Heart left ventricle (tissue), 16 donors: Measurements from ENCODE around the gene FMO2. TPM values are rescaled to one million over a fixed set of nuclear protein-coding genes. Genes with fewer than 3 reads are reported as not detected.

Source experiments
- ATAC-seq, 4 donors: fragments of 200-7000 bp; cut with Tn5 transposase; one replicate each; pipeline ENCODE4 v1.9.1; 2020 to 2022; ENCODE audit warnings: moderate library complexity in 4 of 4, mild to moderate bottlenecking in 3 of 4, moderate number of reproducible peaks in 1 of 4
- DNase-seq, 5 donors: peaks; one replicate each; pipeline ENCODE4 v3.0.0-alpha.2; 2020
- H3K27ac ChIP-seq, 12 donors: fragments of 200-600 bp; sonication (generic) in 4 of 12; one replicate each; pipeline versions ENCODE4 v1.5.0 to v1.8.0; 2016 to 2022; ENCODE audit warnings: mild to moderate bottlenecking in 2 of 12
- H3K27me3 ChIP-seq, 9 donors: fragments of 200-600 bp; sonication (generic) in 2 of 9; one replicate each; pipeline versions ENCODE4 v1.5.1 to v1.8.0; 2016 to 2022; ENCODE audit warnings: mild to moderate bottlenecking in 3 of 9
- H3K36me3 ChIP-seq, 9 donors: fragments of 200-600 bp; sonication (generic) in 2 of 9; one replicate each; pipeline versions ENCODE4 v1.5.0 to v1.8.0; 2018 to 2022; ENCODE audit warnings: mild to moderate bottlenecking in 2 of 9
- H3K4me1 ChIP-seq, 12 donors: fragments of 200-600 bp; sonication (generic) in 4 of 12; one replicate each; pipeline versions ENCODE4 v1.5.0 to v1.8.0; 2016 to 2022; ENCODE audit warnings: mild to moderate bottlenecking in 3 of 12
- H3K4me3 ChIP-seq, 12 donors: fragments of 200-600 bp; sonication (generic) in 4 of 12; one replicate each; pipeline versions ENCODE4 v1.5.0 to v1.8.0; 2017 to 2022; ENCODE audit warnings: mild to moderate bottlenecking in 9 of 12, moderate library complexity in 4 of 12
- H3K9me3 ChIP-seq, 12 donors: fragments of 200-600 bp; sonication (generic) in 4 of 12; one replicate each; pipeline versions ENCODE4 v1.5.0 to v1.8.0; 2016 to 2022; ENCODE audit warnings: mild to moderate bottlenecking in 1 of 12
- CTCF ChIP-seq, 12 donors: fragments of 200-600 bp; sonication (generic) in 4 of 12; IDR thresholded peaks; one replicate each; pipeline versions ENCODE4 v1.5.0 to v1.8.0; 2018 to 2022; ENCODE audit warnings: antibody characterized with exemption in 12 of 12, mild to moderate bottlenecking in 5 of 12
- POLR2A ChIP-seq, 2 donors: fragments of 450-650 bp; IDR thresholded peaks; one replicate each; pipeline ENCODE4 v1.6.1; 2017; ENCODE audit warnings: antibody characterized with exemption in 2 of 2, mild to moderate bottlenecking in 2 of 2, moderate library complexity in 2 of 2
- WGBS, 4 donors: extraction: QIAGEN DNeasy Blood & Tissue Kit in 2 of 4; methylation state at CpG; one replicate each; pipeline versions ENCODE4 v1.1.5 to v1.1.7; 2013 to 2018; 5-methylcytosine and 5-hydroxymethylcytosine counted together
- intact Hi-C, 10 donors: fragments of 100-400 bp; cut with DNase I; formaldehyde crosslinking; loops; one replicate each; pipeline versions ENCODE4 v1.11.1 to v1.14.2; 2022
- polyA plus RNA-seq, 2 donors: library from polyadenylated mRNA; stranded (reverse); fragments of 200-250 nt; gene quantifications; one replicate each; pipeline ENCODE4 v1.2.3, GENCODE V29; 2013
- total RNA-seq, 9 donors: library from RNA; depleted of rRNA in 2 of 9; stranded (reverse); fragments of >200 nt in 2 of 9; fragmentation: NEBNext Ultra II Directional in 3 of 9; extraction: Animal tissue kit (Norgen Biotek cat#: 25700) in 3 of 9; gene quantifications; one replicate each; pipeline versions ENCODE4 v1.1.0 to v1.2.4, GENCODE V29; 2016 to 2023
- donor health status: ischemic (EF 13 %, LVEDD 7.1; RV severe dilation, severe dysfunction).
- donor health status: healthy with polysubstance abuse.
- donor health status: DM: no; HTN: yes; CAD: no.
- donor health status: DM: no; HTN: no; CAD: no.
- donor health status: ischemic (EF 25% LVEDD 6.9; RV normal size, moderate dysfunction).
- donor health status: ischemic (EF 25% LVEDD 5.7; RV mildly dilated, moderate dysfunction).
- donor health status: healthy.
- donor health status: DM: yes; HTN: yes; CAD: no.
- donor health status: ischemic (EF 35%, LVEDD 5.7; RV mildly dilated, moderate dysfunction).
- donor health status: nonischemic (EF 11% LVEDD 7.7; RV severe dilation, severe dysfunction).
- donor health status: DM: yes; HTN: yes; CAD: no.
- donor health status: PGD.
- donor health status: ischemic (EF 29% LVEDD 5.4; RV normal size, mild dysfunction).
- donor health status: nonischemic (EF 23%, LVEDD 6.1; RV moderate dilation, normal function).

Gene FMO2
- total and polyA plus RNA-seq, 11 donors: 7.5 to 65.6 (median 28.6) TPM

DNA sequence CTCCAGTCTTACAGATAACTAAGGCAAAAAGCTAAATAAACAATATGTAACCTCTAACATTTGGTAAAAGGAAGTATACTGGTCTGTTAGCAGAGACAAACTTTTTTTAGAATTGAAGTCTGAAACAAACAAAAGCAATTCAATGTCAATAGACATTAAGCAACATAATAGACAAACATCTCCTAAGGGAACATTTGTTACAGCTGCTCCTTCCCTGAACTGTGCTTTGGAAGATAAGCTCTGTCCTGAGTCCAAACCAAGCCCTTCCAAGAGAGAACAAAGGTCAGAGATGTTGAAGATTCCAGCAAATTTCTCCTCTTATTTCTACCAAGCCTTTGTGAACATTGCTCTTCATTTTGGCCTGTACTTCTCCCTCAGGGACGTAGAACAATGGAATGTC, 25.3 kb downstream of the FMO2 start:
- DNase-seq: peak in 1 of 5 donors; percentile 25
- 32 to 52% (median 38%) methylated on average over 1 of the region's 1 CpG for WGBS, 4 donors
- peak; percentile 60 to 84 (median 84) for ATAC-seq
- no peak overlapping the region for H3K4me3 ChIP-seq
- H3K27ac ChIP-seq: peak overlapping the region in 9 of 12 donors; percentile 2 to 59 (median 13)
- intact Hi-C loops: loop anchor here in 1 of 10 donors (2.0 kb wide), 1 partner anchor 68 kb away; no protein-coding TSS in a partner anchor
- TF ChIP-seq POLR2A (IDR thresholded peaks at IDR 0.05) (no peak), CTCF (IDR thresholded peaks at IDR 0.05) (no peak)
- H3K36me3 ChIP-seq: peaks cover 0 to 44% (median 7%) of the 10 kb centered on the region in 9 donors
- H3K9me3 ChIP-seq: no peaks in the 10 kb centered on the region
- peaks cover 0 to 39% (median 20%) of the 10 kb centered on the region in 12 donors for H3K4me1 ChIP-seq
- no peaks in the 10 kb centered on the region for H3K27me3 ChIP-seq

GRCh38 chr1:171212607-171213351, 27.7 kb downstream of the FMO2 start:
- Histone ChIP-seq H3K4me3 (no peak overlapping the region), H3K27me3 (no peaks in the 10 kb centered on the region), H3K9me3 (no peaks in the 10 kb centered on the region), H3K4me1 (peaks cover 0 to 29% (median 20%) of the 10 kb centered on the region in 12 donors), H3K36me3 (peaks cover 0 to 20% (median 0%) of the 10 kb centered on the region in 9 donors), H3K27ac (peak overlapping the region in 2 of 12 donors; percentile 7 to 38)
- ATAC-seq (peak in 1 of 4 donors; percentile 38), DNase-seq (no peak)
- TF ChIP-seq CTCF (IDR thresholded peaks at IDR 0.05) (no peak), POLR2A (IDR thresholded peaks at IDR 0.05) (no peak)
- intact Hi-C loops: loop anchor here in 1 of 10 donors (2.0 kb wide), 1 partner anchor 24 kb away; no protein-coding TSS in a partner anchor
- WGBS, 4 donors: 77 to 79% (median 77%) methylated on average over 3 of the region's 3 CpGs

- peak in 1 of 12 donors; percentile 7 for TF ChIP-seq CTCF (IDR thresholded peaks at IDR 0.05)
- no peak for TF ChIP-seq POLR2A (IDR thresholded peaks at IDR 0.05)
- Histone ChIP-seq H3K4me3 (no peak overlapping the region), H3K9me3 (no peaks in the 10 kb centered on the region), H3K4me1 (peaks cover 0 to 33% (median 22%) of the 10 kb centered on the region in 12 donors), H3K36me3 (peaks cover 0 to 10% (median 0%) of the 10 kb centered on the region in 9 donors), H3K27ac (no peak overlapping the region), H3K27me3 (no peaks in the 10 kb centered on the region)
- no peak for ATAC-seq
- DNase-seq: no peak
- intact Hi-C loops: loop anchor here in 1 of 10 donors (2.0 kb wide), 1 partner anchor 25 kb away; no protein-coding TSS in a partner anchor
- WGBS, 4 donors: 67 to 81% (median 74%) methylated on average over 12 of the region's 12 CpGs
Observed at GRCh38 chr1:171213559-171214454, 28.7 kb downstream of the FMO2 start.
